ENCODE data around the gene MPC1.
"Not testable (repeated sequence)": the region's sequence is repeated elsewhere in the genome, so short reads cannot be mapped to it uniquely, and the experiment has no call there.

Gene MPC1

GRCh38 chr6:166406197-166406596 is 23.5 kb upstream of the MPC1 start:
- no peak for DNase-seq (ENCODE audit: low read depth)

- DNase-seq (ENCODE audit: low read depth): no peak
These were observed 22.6 kb upstream of the MPC1 start for GRCh38 chr6:166405386-166405785.

- DNase-seq (ENCODE audit: low read depth): peak; percentile 14
These were observed 20.0 kb upstream of the MPC1 start for GRCh38 chr6:166402582-166403277.

- peak; percentile 19 for DNase-seq (ENCODE audit: low read depth)
These were observed 18.0 kb upstream of the MPC1 start for GRCh38 chr6:166400649-166401250.

GRCh38 chr6:166400181-166400580 is 17.4 kb upstream of the MPC1 start:
- DNase-seq (ENCODE audit: low read depth): no peak

GRCh38 chr6:166398348-166398747 is 15.6 kb upstream of the MPC1 start:
- no peak for DNase-seq (ENCODE audit: low read depth)

- DNase-seq (ENCODE audit: low read depth): no peak
These were observed 15.1 kb upstream of the MPC1 start for GRCh38 chr6:166397849-166398248.

GRCh38 chr6:166395778-166396177 is 13.0 kb upstream of the MPC1 start:
- DNase-seq (ENCODE audit: low read depth): no peak

- DNase-seq (ENCODE audit: low read depth): no peak
These were observed 12.6 kb upstream of the MPC1 start for GRCh38 chr6:166395351-166395750.

- DNase-seq (ENCODE audit: low read depth): no peak
These were observed 11.5 kb upstream of the MPC1 start for GRCh38 chr6:166394036-166394892.

- no peak for DNase-seq (ENCODE audit: low read depth)
These were observed 10.7 kb upstream of the MPC1 start for GRCh38 chr6:166393535-166393823.

- DNase-seq (ENCODE audit: low read depth): not testable (repeated sequence)
These were observed 10.2 kb upstream of the MPC1 start for GRCh38 chr6:166392755-166393534.

- DNase-seq (ENCODE audit: low read depth): no peak
These were observed 6.4 kb upstream of the MPC1 start for GRCh38 chr6:166389119-166389518.

- DNase-seq (ENCODE audit: low read depth): no peak
These were observed 5.7 kb upstream of the MPC1 start for GRCh38 chr6:166388290-166389004.

- no peak for DNase-seq (ENCODE audit: low read depth)
These were observed 5.0 kb upstream of the MPC1 start for GRCh38 chr6:166387642-166388289.

GRCh38 chr6:166387098-166387497 is 4.4 kb upstream of the MPC1 start:
- not testable (repeated sequence) for DNase-seq (ENCODE audit: low read depth)

- DNase-seq (ENCODE audit: low read depth): no peak
These were observed 3.4 kb upstream of the MPC1 start for GRCh38 chr6:166386111-166386510.

- DNase-seq (ENCODE audit: low read depth): not testable (repeated sequence)
These were observed 1.1 kb upstream of the MPC1 start for GRCh38 chr6:166383802-166384363.

GRCh38 chr6:166382500-166382932 is 224 bp downstream of the MPC1 start:
- no peak for DNase-seq (ENCODE audit: low read depth)

GRCh38 chr6:166381733-166382499 is 824 bp downstream of the MPC1 start:
- peak; percentile 9 for DNase-seq (ENCODE audit: low read depth)
